Duodenal mucosa (tissue), 2 donors: ENCODE results near the gene JKAMP.

Source experiments
- H3K27ac ChIP-seq: one replicate; pipeline ENCODE4 v1.7.0; 2013; ENCODE audit warnings: low read depth, low read length
- H3K27me3 ChIP-seq, 2 donors: one replicate each; pipeline ENCODE4 v1.7.0; 2013; ENCODE audit warnings: low read length in 2 of 2, control low read depth in 1 of 2; ENCODE audit not compliant: insufficient read depth in 2 of 2, control insufficient read depth in 1 of 2
- H3K36me3 ChIP-seq, 2 donors: one replicate each; pipeline ENCODE4 v1.7.0; 2013; ENCODE audit warnings: low read length in 2 of 2, control low read depth in 1 of 2; ENCODE audit not compliant: insufficient read depth in 2 of 2, control insufficient read depth in 1 of 2
- H3K4me1 ChIP-seq, 2 donors: one replicate each; pipeline ENCODE4 v1.7.0; 2013; ENCODE audit warnings: low read length in 2 of 2, control low read depth in 1 of 2; ENCODE audit not compliant: insufficient read depth in 2 of 2, control insufficient read depth in 1 of 2
- H3K4me3 ChIP-seq, 2 donors: one replicate each; pipeline ENCODE4 v1.7.0; 2013; ENCODE audit warnings: low read length in 2 of 2, low read depth in 1 of 2
- H3K9ac ChIP-seq, 2 donors: one replicate each; pipeline ENCODE4 v1.7.0; 2013; ENCODE audit warnings: low read length in 2 of 2, low read depth in 1 of 2
- H3K9me3 ChIP-seq, 2 donors: one replicate each; pipeline ENCODE4 v1.7.0; 2013; ENCODE audit warnings: low read length in 2 of 2, control low read depth in 1 of 2; ENCODE audit not compliant: control insufficient read depth in 1 of 2

The JKAMP gene

GRCh38 chr14:59480166-59480565 is 4.2 kb upstream of the JKAMP start:
- Histone ChIP-seq H3K4me3 (no peak overlapping the region), H3K9me3 (no peaks in the 10 kb centered on the region), H3K9ac (no peak overlapping the region), H3K36me3 (peaks cover 3 to 14% of the 10 kb centered on the region in 2 donors), H3K27me3 (no peaks in the 10 kb centered on the region), H3K4me1 (peaks cover 28 to 30% of the 10 kb centered on the region in 2 donors), H3K27ac (no peak overlapping the region)

- Histone ChIP-seq H3K9ac (no peak overlapping the region), H3K4me3 (no peak overlapping the region), H3K9me3 (no peaks in the 10 kb centered on the region), H3K4me1 (peaks cover 36 to 38% of the 10 kb centered on the region in 2 donors), H3K27me3 (no peaks in the 10 kb centered on the region), H3K36me3 (peaks cover 0 to 5% of the 10 kb centered on the region in 2 donors), H3K27ac (no peak overlapping the region)
Measured at GRCh38 chr14:59481407-59481806, 2.9 kb upstream of the JKAMP start.

GRCh38 chr14:59481871-59482540 is 2.3 kb upstream of the JKAMP start:
- Histone ChIP-seq H3K27me3 (no peaks in the 10 kb centered on the region), H3K9me3 (no peaks in the 10 kb centered on the region), H3K9ac (peak overlapping the region in 1 of 2 donors; percentile 76), H3K36me3 (no peaks in the 10 kb centered on the region), H3K4me1 (peaks cover 36 to 38% of the 10 kb centered on the region in 2 donors), H3K27ac (no peak overlapping the region), H3K4me3 (peak overlapping the region; percentile 80 to 99)

GRCh38 chr14:59482541-59483331 is 1.6 kb upstream of the JKAMP start:
- peak overlapping the region; percentile 76 to 85 for H3K9ac ChIP-seq
- no peaks in the 10 kb centered on the region for H3K36me3 ChIP-seq
- H3K9me3 ChIP-seq = no peaks in the 10 kb centered on the region
- peaks cover 36 to 38% of the 10 kb centered on the region in 2 donors for H3K4me1 ChIP-seq
- no peaks in the 10 kb centered on the region for H3K27me3 ChIP-seq
- H3K27ac ChIP-seq = peak overlapping the region; percentile 4
- peak overlapping the region; percentile 80 to 99 for H3K4me3 ChIP-seq

GRCh38 chr14:59483363-59483762 is 954 bp upstream of the JKAMP start:
- H3K9ac ChIP-seq = peak overlapping the region; percentile 76 to 85
- peak overlapping the region; percentile 80 to 99 for H3K4me3 ChIP-seq
- no peaks in the 10 kb centered on the region for H3K27me3 ChIP-seq
- no peaks in the 10 kb centered on the region for H3K9me3 ChIP-seq
- peaks cover 39 to 40% of the 10 kb centered on the region in 2 donors for H3K4me1 ChIP-seq
- H3K27ac ChIP-seq = peak overlapping the region; percentile 79
- H3K36me3 ChIP-seq = no peaks in the 10 kb centered on the region

- Histone ChIP-seq H3K9ac (peak overlapping the region; percentile 76 to 85), H3K4me1 (peaks cover 49 to 50% of the 10 kb centered on the region in 2 donors), H3K9me3 (no peaks in the 10 kb centered on the region), H3K27me3 (no peaks in the 10 kb centered on the region), H3K4me3 (peak overlapping the region; percentile 80 to 99), H3K27ac (peak overlapping the region; percentile 79), H3K36me3 (peaks cover 4 to 10% of the 10 kb centered on the region in 2 donors)
Measured at GRCh38 chr14:59484639-59485175, 390 bp downstream of the JKAMP start.

- no peak overlapping the region for H3K27ac ChIP-seq
- H3K4me1 ChIP-seq = peaks cover 15 to 20% of the 10 kb centered on the region in 2 donors
- no peaks in the 10 kb centered on the region for H3K27me3 ChIP-seq
- H3K4me3 ChIP-seq = no peak overlapping the region
- H3K9ac ChIP-seq = no peak overlapping the region
- peaks cover 22 to 45% of the 10 kb centered on the region in 2 donors for H3K36me3 ChIP-seq
- H3K9me3 ChIP-seq = no peaks in the 10 kb centered on the region
Measured at GRCh38 chr14:59490756-59491155, 6.4 kb downstream of the JKAMP start.

- no peak overlapping the region for H3K4me3 ChIP-seq
- H3K27me3 ChIP-seq = no peaks in the 10 kb centered on the region
- H3K36me3 ChIP-seq = peaks cover 22 to 56% of the 10 kb centered on the region in 2 donors
- peaks cover 12 to 13% of the 10 kb centered on the region in 2 donors for H3K4me1 ChIP-seq
- H3K9ac ChIP-seq = no peak overlapping the region
- no peaks in the 10 kb centered on the region for H3K9me3 ChIP-seq
- no peak overlapping the region for H3K27ac ChIP-seq
Measured at GRCh38 chr14:59492384-59492783, 8.1 kb downstream of the JKAMP start.

GRCh38 chr14:59500732-59501131 is 16.4 kb downstream of the JKAMP start:
- no peak overlapping the region for H3K9ac ChIP-seq
- no peaks in the 10 kb centered on the region for H3K27me3 ChIP-seq
- H3K4me3 ChIP-seq = no peak overlapping the region
- no peak overlapping the region for H3K27ac ChIP-seq
- H3K4me1 ChIP-seq = no peaks in the 10 kb centered on the region
- peaks cover 9 to 31% of the 10 kb centered on the region in 2 donors for H3K36me3 ChIP-seq
- no peaks in the 10 kb centered on the region for H3K9me3 ChIP-seq

- H3K36me3 ChIP-seq = peaks cover 9 to 18% of the 10 kb centered on the region in 2 donors
- no peaks in the 10 kb centered on the region for H3K9me3 ChIP-seq
- no peak overlapping the region for H3K27ac ChIP-seq
- no peaks in the 10 kb centered on the region for H3K4me1 ChIP-seq
- H3K4me3 ChIP-seq = no peak overlapping the region
- no peaks in the 10 kb centered on the region for H3K27me3 ChIP-seq
- H3K9ac ChIP-seq = no peak overlapping the region
Measured at GRCh38 chr14:59503256-59503655, 18.9 kb downstream of the JKAMP start.
